ENCODE results near the gene OLFML2A. TPM values are rescaled to one million over a fixed set of nuclear protein-coding genes. Genes with fewer than 3 reads are reported as not detected.

Gene OLFML2A
- total RNA-seq, 1 donor, result 13.7 TPM

- no peak for DNase-seq (ENCODE audit: low read depth)
- no peak overlapping the region for H3K4me3 ChIP-seq (ENCODE audit: low read depth, low read length)
- no peak for TF ChIP-seq CTCF (IDR thresholded peaks at IDR 0.05; ENCODE audit: insufficient read depth, low read length)
These were observed 78.6 kb downstream of the OLFML2A start for GRCh38 chr9:124855566-124855943.

GRCh38 chr9:124855944-124856765 is 79.2 kb downstream of the OLFML2A start:
- no peak overlapping the region for H3K4me3 ChIP-seq (ENCODE audit: low read depth, low read length)
- DNase-seq (ENCODE audit: low read depth), result no peak
- TF ChIP-seq CTCF (IDR thresholded peaks at IDR 0.05; ENCODE audit: insufficient read depth, low read length), result peak; percentile 42

- H3K4me3 ChIP-seq (ENCODE audit: low read depth, low read length), result no peak overlapping the region
- no peak for TF ChIP-seq CTCF (IDR thresholded peaks at IDR 0.05; ENCODE audit: insufficient read depth, low read length)
- DNase-seq (ENCODE audit: low read depth), result no peak
These were observed 80.7 kb downstream of the OLFML2A start for GRCh38 chr9:124857533-124858162.

GRCh38 chr9:124858330-124859046 is 81.6 kb downstream of the OLFML2A start:
- TF ChIP-seq CTCF (IDR thresholded peaks at IDR 0.05; ENCODE audit: insufficient read depth, low read length), result no peak
- no peak overlapping the region for H3K4me3 ChIP-seq (ENCODE audit: low read depth, low read length)
- DNase-seq (ENCODE audit: low read depth), result no peak

- TF ChIP-seq CTCF (IDR thresholded peaks at IDR 0.05; ENCODE audit: insufficient read depth, low read length), result no peak
- H3K4me3 ChIP-seq (ENCODE audit: low read depth, low read length), result peak overlapping the region; percentile 93
- no peak for DNase-seq (ENCODE audit: low read depth)
These were observed 83.1 kb downstream of the OLFML2A start for GRCh38 chr9:124859803-124860581.

- no peak for TF ChIP-seq CTCF (IDR thresholded peaks at IDR 0.05; ENCODE audit: insufficient read depth, low read length)
- H3K4me3 ChIP-seq (ENCODE audit: low read depth, low read length), result peak overlapping the region; percentile 93
- DNase-seq (ENCODE audit: low read depth), result no peak
These were observed 83.8 kb downstream of the OLFML2A start for GRCh38 chr9:124860582-124861341.

All from fibroblast of the aortic adventitia (primary cell).